ENCODE data around the gene RAP1GDS1.
"Not testable (repeated sequence)": the region's sequence is repeated elsewhere in the genome, so short reads cannot be mapped to it uniquely, and the experiment has no call there.

RAP1GDS1 gene

GRCh38 chr4:98284640-98285046, 23.5 kb downstream of the RAP1GDS1 start:
- in situ Hi-C loops (cut with HindIII; ENCODE audit: low pct_ligation_motif_present, low pct_unique_long_range_greater_than_20kb, low sequenced_read_pairs), result no loop called here
- peak; percentile 30 for DNase-seq

- no peak for DNase-seq
- in situ Hi-C loops (cut with HindIII; ENCODE audit: low pct_ligation_motif_present, low pct_unique_long_range_greater_than_20kb, low sequenced_read_pairs), result no loop called here
Measured at GRCh38 chr4:98285676-98286075, 24.5 kb downstream of the RAP1GDS1 start.

GRCh38 chr4:98287328-98287727, 26.1 kb downstream of the RAP1GDS1 start:
- in situ Hi-C loops (cut with HindIII; ENCODE audit: low pct_ligation_motif_present, low pct_unique_long_range_greater_than_20kb, low sequenced_read_pairs), result no loop called here

GRCh38 chr4:98288671-98289070, 27.5 kb downstream of the RAP1GDS1 start:
- in situ Hi-C loops (cut with HindIII; ENCODE audit: low pct_ligation_motif_present, low pct_unique_long_range_greater_than_20kb, low sequenced_read_pairs); DNase-seq: not testable (repeated sequence)

More at GRCh38 chr4:98287328-98287727, 26.1 kb downstream of the RAP1GDS1 start:
- no peak for DNase-seq

- in situ Hi-C loops (cut with HindIII; ENCODE audit: low pct_ligation_motif_present, low pct_unique_long_range_greater_than_20kb, low sequenced_read_pairs), result no loop called here
- DNase-seq, result no peak
Measured at GRCh38 chr4:98289375-98289774, 28.2 kb downstream of the RAP1GDS1 start.

GRCh38 chr4:98290511-98290910, 29.3 kb downstream of the RAP1GDS1 start:
- peak; percentile 19 for DNase-seq
- in situ Hi-C loops (cut with HindIII; ENCODE audit: low pct_ligation_motif_present, low pct_unique_long_range_greater_than_20kb, low sequenced_read_pairs), result no loop called here

GRCh38 chr4:98293104-98293887, 32.1 kb downstream of the RAP1GDS1 start:
- no peak for DNase-seq
- in situ Hi-C loops (cut with HindIII; ENCODE audit: low pct_ligation_motif_present, low pct_unique_long_range_greater_than_20kb, low sequenced_read_pairs), result no loop called here

- DNase-seq, result no peak
- in situ Hi-C loops (cut with HindIII; ENCODE audit: low pct_ligation_motif_present, low pct_unique_long_range_greater_than_20kb, low sequenced_read_pairs), result no loop called here
Measured at GRCh38 chr4:98298022-98298421, 36.8 kb downstream of the RAP1GDS1 start.

- in situ Hi-C loops (cut with HindIII; ENCODE audit: low pct_ligation_motif_present, low pct_unique_long_range_greater_than_20kb, low sequenced_read_pairs), result no loop called here
- no peak for DNase-seq
Measured at GRCh38 chr4:98300706-98301105, 39.5 kb downstream of the RAP1GDS1 start.

GRCh38 chr4:98305576-98305975, 44.4 kb downstream of the RAP1GDS1 start:
- DNase-seq, result no peak
- in situ Hi-C loops (cut with HindIII; ENCODE audit: low pct_ligation_motif_present, low pct_unique_long_range_greater_than_20kb, low sequenced_read_pairs), result no loop called here

GRCh38 chr4:98310867-98311266, 49.7 kb downstream of the RAP1GDS1 start:
- no peak for DNase-seq
- in situ Hi-C loops (cut with HindIII; ENCODE audit: low pct_ligation_motif_present, low pct_unique_long_range_greater_than_20kb, low sequenced_read_pairs), result no loop called here

- in situ Hi-C loops (cut with HindIII; ENCODE audit: low pct_ligation_motif_present, low pct_unique_long_range_greater_than_20kb, low sequenced_read_pairs), result no loop called here
- no peak for DNase-seq
Measured at GRCh38 chr4:98311656-98312055, 50.5 kb downstream of the RAP1GDS1 start.

GRCh38 chr4:98314791-98315565, 53.8 kb downstream of the RAP1GDS1 start:
- DNase-seq, result no peak
- in situ Hi-C loops (cut with HindIII; ENCODE audit: low pct_ligation_motif_present, low pct_unique_long_range_greater_than_20kb, low sequenced_read_pairs), result no loop called here

- in situ Hi-C loops (cut with HindIII; ENCODE audit: low pct_ligation_motif_present, low pct_unique_long_range_greater_than_20kb, low sequenced_read_pairs), result no loop called here
- DNase-seq, result no peak
Measured at GRCh38 chr4:98318521-98318920, 57.3 kb downstream of the RAP1GDS1 start.

- no peak for DNase-seq
- in situ Hi-C loops (cut with HindIII; ENCODE audit: low pct_ligation_motif_present, low pct_unique_long_range_greater_than_20kb, low sequenced_read_pairs), result no loop called here
Measured at GRCh38 chr4:98319021-98319420, 57.8 kb downstream of the RAP1GDS1 start.

- no peak for DNase-seq
- in situ Hi-C loops (cut with HindIII; ENCODE audit: low pct_ligation_motif_present, low pct_unique_long_range_greater_than_20kb, low sequenced_read_pairs), result no loop called here
Measured at GRCh38 chr4:98326168-98326567, 65.0 kb downstream of the RAP1GDS1 start.

GRCh38 chr4:98327694-98328093, 66.5 kb downstream of the RAP1GDS1 start:
- in situ Hi-C loops (cut with HindIII; ENCODE audit: low pct_ligation_motif_present, low pct_unique_long_range_greater_than_20kb, low sequenced_read_pairs), result no loop called here

GRCh38 chr4:98329879-98330640, 68.9 kb downstream of the RAP1GDS1 start:
- in situ Hi-C loops (cut with HindIII; ENCODE audit: low pct_ligation_motif_present, low pct_unique_long_range_greater_than_20kb, low sequenced_read_pairs); DNase-seq: not testable (repeated sequence)

More at GRCh38 chr4:98327694-98328093, 66.5 kb downstream of the RAP1GDS1 start:
- no peak for DNase-seq

GRCh38 chr4:98332017-98332416, 70.8 kb downstream of the RAP1GDS1 start:
- no peak for DNase-seq
- in situ Hi-C loops (cut with HindIII; ENCODE audit: low pct_ligation_motif_present, low pct_unique_long_range_greater_than_20kb, low sequenced_read_pairs), result no loop called here

Measured in ACHN (cell line).